CD4-positive, alpha-beta T cell treated with Interleukin-6 for 4 hours (primary cell): ENCODE data around the gene IL1RAPL1.

Experiments used
- DNase-seq: peaks from one replicate; pipeline ENCODE4 v3.0.0-alpha.2; 2020; ENCODE audit warnings: mixed read lengths

Gene IL1RAPL1

GRCh38 chrX:29138003-29138402 lies 550.8 kb downstream of the IL1RAPL1 start:
- DNase-seq: no peak

GRCh38 chrX:29143356-29143755 lies 556.1 kb downstream of the IL1RAPL1 start:
- no peak for DNase-seq

- DNase-seq: no peak
Observed at GRCh38 chrX:29143756-29144155, 556.5 kb downstream of the IL1RAPL1 start.

- DNase-seq: no peak
Observed at GRCh38 chrX:29145316-29145715, 558.1 kb downstream of the IL1RAPL1 start.

- no peak for DNase-seq
Observed at GRCh38 chrX:29148511-29148910, 561.3 kb downstream of the IL1RAPL1 start.

- no peak for DNase-seq
Observed at GRCh38 chrX:29155286-29155685, 568.0 kb downstream of the IL1RAPL1 start.

GRCh38 chrX:29172880-29173279 lies 585.6 kb downstream of the IL1RAPL1 start:
- no peak for DNase-seq

GRCh38 chrX:29187264-29187663 lies 600.0 kb downstream of the IL1RAPL1 start:
- DNase-seq: no peak

GRCh38 chrX:29196501-29196900 lies 609.3 kb downstream of the IL1RAPL1 start:
- no peak for DNase-seq

GRCh38 chrX:29215251-29215650 lies 628.0 kb downstream of the IL1RAPL1 start:
- DNase-seq: no peak

- no peak for DNase-seq
Observed at GRCh38 chrX:29225670-29226069, 638.4 kb downstream of the IL1RAPL1 start.

- DNase-seq: no peak
Observed at GRCh38 chrX:29229802-29230201, 642.6 kb downstream of the IL1RAPL1 start.

GRCh38 chrX:29231800-29232199 lies 644.6 kb downstream of the IL1RAPL1 start:
- no peak for DNase-seq

- no peak for DNase-seq
Observed at GRCh38 chrX:29233592-29234183, 646.4 kb downstream of the IL1RAPL1 start.

- DNase-seq: no peak
Observed at GRCh38 chrX:29237972-29238371, 650.7 kb downstream of the IL1RAPL1 start.

- DNase-seq: no peak
Observed at GRCh38 chrX:29241809-29242208, 654.6 kb downstream of the IL1RAPL1 start.

GRCh38 chrX:29242856-29243255 lies 655.6 kb downstream of the IL1RAPL1 start:
- DNase-seq: no peak

- DNase-seq: no peak
Observed at GRCh38 chrX:29243942-29244341, 656.7 kb downstream of the IL1RAPL1 start.

GRCh38 chrX:29254515-29254914 lies 667.3 kb downstream of the IL1RAPL1 start:
- no peak for DNase-seq

GRCh38 chrX:29257521-29257920 lies 670.3 kb downstream of the IL1RAPL1 start:
- no peak for DNase-seq

GRCh38 chrX:29269390-29269789 lies 682.1 kb downstream of the IL1RAPL1 start:
- DNase-seq: no peak

- no peak for DNase-seq
Observed at GRCh38 chrX:29274517-29274916, 687.3 kb downstream of the IL1RAPL1 start.

GRCh38 chrX:29275928-29276327 lies 688.7 kb downstream of the IL1RAPL1 start:
- no peak for DNase-seq

GRCh38 chrX:29281078-29281742 lies 694.0 kb downstream of the IL1RAPL1 start:
- no peak for DNase-seq

GRCh38 chrX:29285664-29286063 lies 698.4 kb downstream of the IL1RAPL1 start:
- DNase-seq: no peak
